Right lobe of liver (tissue), 4 donors: Measurements from ENCODE around the gene UBN1.

Experiments used
- POLR2A ChIP-seq: fragments of 450-650 bp; IDR thresholded peaks from one replicate; pipeline ENCODE4 v1.6.1; 2017; ENCODE audit warnings: antibody characterized with exemption, mild to moderate bottlenecking
- TF ChIP-seq, protein P1 (sequence below), 4 donors: fragments of 200-600 bp in 3 of 4; fragments of 450-650 bp in 1 of 4; IDR thresholded peaks; one replicate each; pipeline versions ENCODE4 v1.5.1 to v1.8.0; 2016 to 2022; ENCODE audit warnings: antibody characterized with exemption in 4 of 4, mild to moderate bottlenecking in 2 of 4
- donor health status: DM: no; HTN: no; CAD: no.
- donor health status: DM: no; HTN: no; CAD: no.
- donor health status: DM: no; HTN: yes; CAD: no.

- TF ChIP-seq, protein P1, sequence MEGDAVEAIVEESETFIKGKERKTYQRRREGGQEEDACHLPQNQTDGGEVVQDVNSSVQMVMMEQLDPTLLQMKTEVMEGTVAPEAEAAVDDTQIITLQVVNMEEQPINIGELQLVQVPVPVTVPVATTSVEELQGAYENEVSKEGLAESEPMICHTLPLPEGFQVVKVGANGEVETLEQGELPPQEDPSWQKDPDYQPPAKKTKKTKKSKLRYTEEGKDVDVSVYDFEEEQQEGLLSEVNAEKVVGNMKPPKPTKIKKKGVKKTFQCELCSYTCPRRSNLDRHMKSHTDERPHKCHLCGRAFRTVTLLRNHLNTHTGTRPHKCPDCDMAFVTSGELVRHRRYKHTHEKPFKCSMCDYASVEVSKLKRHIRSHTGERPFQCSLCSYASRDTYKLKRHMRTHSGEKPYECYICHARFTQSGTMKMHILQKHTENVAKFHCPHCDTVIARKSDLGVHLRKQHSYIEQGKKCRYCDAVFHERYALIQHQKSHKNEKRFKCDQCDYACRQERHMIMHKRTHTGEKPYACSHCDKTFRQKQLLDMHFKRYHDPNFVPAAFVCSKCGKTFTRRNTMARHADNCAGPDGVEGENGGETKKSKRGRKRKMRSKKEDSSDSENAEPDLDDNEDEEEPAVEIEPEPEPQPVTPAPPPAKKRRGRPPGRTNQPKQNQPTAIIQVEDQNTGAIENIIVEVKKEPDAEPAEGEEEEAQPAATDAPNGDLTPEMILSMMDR (IDR thresholded peaks at IDR 0.05), result no peak
- TF ChIP-seq POLR2A, result no peak
Observed at GRCh38 chr16:4832698-4833343, 14.5 kb upstream of the UBN1 start.
